Activated CD8-positive, alpha-beta T cell treated with anti-CD3 and anti-CD28 coated beads, Interleukin-2, amount 10 ng/mL, durations not matched to agents 7 days and 5 days (primary cell): ENCODE data around the gene DMAC2L. TPM values are rescaled to one million over a fixed set of nuclear protein-coding genes. Genes with fewer than 3 reads are reported as not detected.

Experiments
- ATAC-seq: fragments of 150-1000 bp; cut with Tn5 transposase; one replicate; pipeline ENCODE4 v1.10.0; 2021; ENCODE audit warnings: moderate library complexity
- CTCF ChIA-PET: fragments of 350-600 bp; sonication (Branson Sonifier 250); formaldehyde crosslinking; loops from one replicate; lab custom pipeline; 2021; ENCODE audit warnings: antibody characterized with exemption; lab: Charles Lee
- POLR2A ChIA-PET: fragments of 350-600 bp; sonication (Branson Sonifier 250); formaldehyde crosslinking; loops from one replicate; lab custom pipeline; 2021; ENCODE audit warnings: antibody characterized with exemption; lab: Charles Lee
- DNase-seq: peaks from one replicate; pipeline ENCODE4 v3.0.0-alpha.2; 2020
- H3K27ac Mint-ChIP-seq: one replicate; pipeline ENCODE4 v1.8.0; 2021; ENCODE audit warnings: mild to moderate bottlenecking, mixed read lengths
- H3K27me3 Mint-ChIP-seq: one replicate; pipeline ENCODE4 v1.8.0; 2021; ENCODE audit warnings: low read depth, mixed read lengths
- H3K36me3 Mint-ChIP-seq: one replicate; pipeline ENCODE4 v1.8.0; 2021; ENCODE audit warnings: low read depth, mixed read lengths
- H3K4me1 Mint-ChIP-seq: one replicate; pipeline ENCODE4 v1.8.0; 2021; ENCODE audit warnings: low read depth, mixed read lengths
- H3K4me3 Mint-ChIP-seq: one replicate; pipeline ENCODE4 v1.8.0; 2021; ENCODE audit warnings: mild to moderate bottlenecking, mixed read lengths
- H3K9me3 Mint-ChIP-seq: one replicate; pipeline ENCODE4 v1.8.0; 2022; ENCODE audit warnings: mixed read lengths; ENCODE audit not compliant: insufficient read depth
- total RNA-seq, 2 experiments: library from RNA; stranded (reverse); gene quantifications; one replicate each; pipeline ENCODE4 v1.2.3, GENCODE V29; 2021

DMAC2L gene
- total RNA-seq, 2 experiments from 2014 or later: 14.9 to 18.6 TPM

- Mint-ChIP-seq H3K4me3 (no peak overlapping the region), H3K4me1 (peaks cover 9% of the 10 kb centered on the region), H3K27me3 (no peaks in the 10 kb centered on the region), H3K9me3 (no peaks in the 10 kb centered on the region), H3K36me3 (peaks cover 27% of the 10 kb centered on the region), H3K27ac (no peak overlapping the region)
- ChIA-PET POLR2A (interaction anchor here (0.6 to 2.1 kb wide), 5 partner anchors 9 to 211 kb away, joined by 3 to 14 read pairs (median 4); partner anchors contain the start of genes DMAC2L, L2HGDH and MAP4K5), CTCF (interaction anchor here (0.6 to 2.7 kb wide), 56 partner anchors 8 to 552 kb away, joined by 3 to 50 read pairs (median 4); partner anchors contain the start of genes CDKL1, DMAC2L, L2HGDH and MAP4K5)
- DNase-seq (peak; percentile 83), ATAC-seq (peak; percentile 97)
Measured at GRCh38 chr14:50321009-50321660, 9.0 kb downstream of the DMAC2L start.

GRCh38 chr14:50331596-50331995 lies 19.5 kb downstream of the DMAC2L start:
- Mint-ChIP-seq H3K9me3 (no peaks in the 10 kb centered on the region), H3K27me3 (no peaks in the 10 kb centered on the region), H3K27ac (no peak overlapping the region), H3K4me1 (peaks cover 11% of the 10 kb centered on the region), H3K4me3 (no peak overlapping the region), H3K36me3 (peaks cover 26% of the 10 kb centered on the region)
- no peak for DNase-seq
- CTCF ChIA-PET: interaction anchor here (0.7 to 1.6 kb wide), 3 partner anchors 9 to 11 kb away, joined by 3 to 11 read pairs (median 6); no protein-coding TSS in a partner anchor
- ATAC-seq: no peak
- POLR2A ChIA-PET: no interaction called here

- Mint-ChIP-seq H3K9me3 (no peaks in the 10 kb centered on the region), H3K36me3 (peaks cover 26% of the 10 kb centered on the region), H3K4me1 (peaks cover 12% of the 10 kb centered on the region), H3K4me3 (no peak overlapping the region), H3K27ac (no peak overlapping the region), H3K27me3 (no peaks in the 10 kb centered on the region)
- no peak for DNase-seq
- ATAC-seq: no peak
- POLR2A ChIA-PET: no interaction called here
- CTCF ChIA-PET: interaction anchor here (0.7 to 1.6 kb wide), 3 partner anchors 9 to 12 kb away, joined by 3 to 6 read pairs (median 4); no protein-coding TSS in a partner anchor
Measured at GRCh38 chr14:50333014-50333509, 20.9 kb downstream of the DMAC2L start.

- peaks cover 12% of the 10 kb centered on the region for H3K4me1 Mint-ChIP-seq
- ChIA-PET POLR2A (no interaction called here), CTCF (no interaction called here)
- no peak overlapping the region for H3K27ac Mint-ChIP-seq
- DNase-seq: no peak
- no peaks in the 10 kb centered on the region for H3K27me3 Mint-ChIP-seq
- peaks cover 29% of the 10 kb centered on the region for H3K36me3 Mint-ChIP-seq
- H3K9me3 Mint-ChIP-seq: no peaks in the 10 kb centered on the region
- no peak overlapping the region for H3K4me3 Mint-ChIP-seq
- ATAC-seq: no peak
Measured at GRCh38 chr14:50334211-50334610, 22.1 kb downstream of the DMAC2L start.

GRCh38 chr14:50335389-50335788 lies 23.3 kb downstream of the DMAC2L start:
- ChIA-PET POLR2A (interaction anchor here (0.7 to 1.1 kb wide), 2 partner anchors 12 to 473 kb away, joined by 3 to 4 read pairs; no protein-coding TSS in a partner anchor), CTCF (interaction anchor here (0.7 to 2.1 kb wide), 4 partner anchors 14 to 61 kb away, joined by 3 to 19 read pairs (median 3); partner anchors contain the start of gene CDKL1)
- H3K36me3 Mint-ChIP-seq: peaks cover 24% of the 10 kb centered on the region
- ATAC-seq: peak; percentile 41
- DNase-seq: no peak
- peaks cover 12% of the 10 kb centered on the region for H3K4me1 Mint-ChIP-seq
- H3K27ac Mint-ChIP-seq: no peak overlapping the region
- H3K27me3 Mint-ChIP-seq: no peaks in the 10 kb centered on the region
- H3K4me3 Mint-ChIP-seq: no peak overlapping the region
- H3K9me3 Mint-ChIP-seq: no peaks in the 10 kb centered on the region

GRCh38 chr14:50335989-50336824 lies 24.1 kb downstream of the DMAC2L start:
- peaks cover 27% of the 10 kb centered on the region for H3K36me3 Mint-ChIP-seq
- ATAC-seq (peak; percentile 57), DNase-seq (no peak)
- ChIA-PET POLR2A (interaction anchor here (0.7 to 1.1 kb wide), 2 partner anchors 12 to 473 kb away, joined by 3 to 4 read pairs; no protein-coding TSS in a partner anchor), CTCF (interaction anchor here (0.7 to 2.1 kb wide), 4 partner anchors 15 to 61 kb away, joined by 3 to 19 read pairs (median 3); partner anchors contain the start of gene CDKL1)
- H3K27ac Mint-ChIP-seq: peak overlapping the region; percentile 87
- peaks cover 12% of the 10 kb centered on the region for H3K4me1 Mint-ChIP-seq
- no peaks in the 10 kb centered on the region for H3K27me3 Mint-ChIP-seq
- peak overlapping the region; percentile 49 for H3K4me3 Mint-ChIP-seq
- H3K9me3 Mint-ChIP-seq: no peaks in the 10 kb centered on the region

GRCh38 chr14:50338587-50338986 lies 26.5 kb downstream of the DMAC2L start:
- Mint-ChIP-seq H3K4me3 (no peak overlapping the region), H3K9me3 (no peaks in the 10 kb centered on the region), H3K27ac (no peak overlapping the region), H3K27me3 (no peaks in the 10 kb centered on the region), H3K4me1 (peaks cover 23% of the 10 kb centered on the region), H3K36me3 (peaks cover 15% of the 10 kb centered on the region)
- ChIA-PET POLR2A (no interaction called here), CTCF (interaction anchor here (1.5 kb wide), 1 partner anchor 193 kb away, joined by 3 read pairs; the partner anchor contains the start of gene MAP4K5)
- DNase-seq (no peak), ATAC-seq (no peak)

- Mint-ChIP-seq H3K27me3 (no peaks in the 10 kb centered on the region), H3K27ac (no peak overlapping the region), H3K4me1 (peaks cover 30% of the 10 kb centered on the region), H3K9me3 (no peaks in the 10 kb centered on the region), H3K4me3 (no peak overlapping the region), H3K36me3 (peaks cover 15% of the 10 kb centered on the region)
- ATAC-seq (no peak), DNase-seq (no peak)
- ChIA-PET POLR2A (no interaction called here), CTCF (interaction anchor here (1.1 to 1.5 kb wide), 4 partner anchors 13 to 477 kb away, joined by 3 read pairs; partner anchors contain the start of gene MAP4K5)
Measured at GRCh38 chr14:50339178-50339804, 27.2 kb downstream of the DMAC2L start.

- Mint-ChIP-seq H3K4me3 (no peak overlapping the region), H3K36me3 (peaks cover 12% of the 10 kb centered on the region), H3K27ac (no peak overlapping the region), H3K4me1 (peaks cover 31% of the 10 kb centered on the region), H3K9me3 (no peaks in the 10 kb centered on the region), H3K27me3 (no peaks in the 10 kb centered on the region)
- DNase-seq: no peak
- POLR2A ChIA-PET: no interaction called here
- ATAC-seq: no peak
- CTCF ChIA-PET: interaction anchor here (1.1 to 1.5 kb wide), 5 partner anchors 13 to 478 kb away, joined by 3 to 5 read pairs (median 3); partner anchors contain the start of gene MAP4K5
Measured at GRCh38 chr14:50340045-50340444, 27.9 kb downstream of the DMAC2L start.

- CTCF ChIA-PET: interaction anchor here (0.8 to 1.5 kb wide), 5 partner anchors 9 to 24 kb away, joined by 3 to 5 read pairs (median 3); no protein-coding TSS in a partner anchor
- no peaks in the 10 kb centered on the region for H3K27me3 Mint-ChIP-seq
- ATAC-seq (no peak), DNase-seq (no peak)
- H3K36me3 Mint-ChIP-seq: peaks cover 13% of the 10 kb centered on the region
- POLR2A ChIA-PET: interaction anchor here (0.6 kb wide), 1 partner anchor 20 kb away, joined by 4 read pairs; no protein-coding TSS in a partner anchor
- peaks cover 28% of the 10 kb centered on the region for H3K4me1 Mint-ChIP-seq
- no peak overlapping the region for H3K4me3 Mint-ChIP-seq
- H3K9me3 Mint-ChIP-seq: no peaks in the 10 kb centered on the region
- no peak overlapping the region for H3K27ac Mint-ChIP-seq
Measured at GRCh38 chr14:50340963-50341362, 28.8 kb downstream of the DMAC2L start.
